ENCODE results near the gene FHIT.
"Not testable (repeated sequence)": the region's sequence is repeated elsewhere in the genome, so short reads cannot be mapped to it uniquely, and the experiment has no call there.

FHIT gene

DNA sequence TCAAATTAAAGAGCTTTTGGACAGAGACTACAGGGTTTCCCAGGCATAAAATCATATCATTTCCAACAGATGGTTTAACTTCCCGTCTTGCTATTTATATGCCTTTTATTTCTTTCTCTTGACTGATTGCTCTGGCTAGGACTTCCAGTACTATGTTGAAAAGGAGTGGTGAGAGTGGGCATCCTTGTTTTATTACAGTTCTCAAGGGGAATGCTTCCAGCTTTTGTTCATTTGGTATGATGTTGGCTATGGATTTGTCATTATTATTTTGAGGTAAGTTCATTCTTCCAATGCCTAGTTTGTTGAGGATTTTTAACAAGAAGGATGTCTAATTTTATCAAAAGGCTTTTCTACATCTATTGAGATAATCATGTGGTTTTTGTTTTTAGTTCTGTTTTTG is 1304.9 kb downstream of the FHIT start:
- no peak for DNase-seq (ENCODE audit: low read depth, low spot score)

DNA sequence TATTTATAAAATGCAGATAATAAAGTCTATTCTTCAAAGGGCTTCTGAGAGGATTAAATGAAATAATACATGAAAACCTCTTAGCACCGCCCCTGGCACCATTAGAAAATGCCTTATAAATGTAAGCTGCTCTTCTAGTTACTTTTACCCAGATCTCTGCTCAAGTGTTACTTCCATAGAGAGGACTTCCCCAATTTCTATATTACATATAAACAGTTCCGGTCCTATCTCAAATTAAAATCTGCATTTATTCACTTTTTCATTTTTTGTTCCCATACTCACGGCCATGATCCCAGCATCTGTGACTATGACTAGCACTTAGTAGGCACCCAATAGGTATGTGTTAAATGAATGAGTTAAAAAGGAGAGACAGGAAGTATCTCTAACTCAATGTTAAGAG is 1310.5 kb downstream of the FHIT start:
- DNase-seq (ENCODE audit: low read depth, low spot score) = no peak

DNA sequence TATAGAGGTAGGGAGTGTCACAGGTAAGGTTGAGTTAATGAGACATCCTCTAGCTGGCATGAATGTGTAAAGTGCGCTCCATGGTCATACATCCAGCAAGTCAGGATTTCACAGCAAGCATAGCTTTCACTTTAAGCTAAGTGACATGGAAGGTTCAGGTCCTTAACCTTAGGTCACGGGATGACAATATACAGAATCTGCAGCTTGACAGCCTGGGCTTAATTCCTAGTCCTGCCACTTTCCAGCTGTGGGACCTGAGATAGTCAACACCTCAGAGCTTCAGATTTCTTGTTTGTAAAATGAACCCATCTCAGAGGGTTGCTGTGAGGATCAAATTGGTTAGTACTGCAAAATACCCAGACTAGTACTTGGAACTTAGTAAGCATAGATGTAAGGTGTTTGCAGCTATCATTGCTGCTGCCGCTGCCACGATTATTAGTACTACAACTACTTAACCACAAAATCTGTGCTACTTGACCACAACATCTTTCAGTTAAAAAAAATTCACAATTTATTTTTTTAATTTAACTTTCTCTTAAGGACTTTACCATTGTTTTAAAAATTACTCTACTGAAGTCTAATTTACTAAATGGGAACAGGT is 1311.3 kb downstream of the FHIT start:
- no peak for DNase-seq (ENCODE audit: low read depth, low spot score)

DNA sequence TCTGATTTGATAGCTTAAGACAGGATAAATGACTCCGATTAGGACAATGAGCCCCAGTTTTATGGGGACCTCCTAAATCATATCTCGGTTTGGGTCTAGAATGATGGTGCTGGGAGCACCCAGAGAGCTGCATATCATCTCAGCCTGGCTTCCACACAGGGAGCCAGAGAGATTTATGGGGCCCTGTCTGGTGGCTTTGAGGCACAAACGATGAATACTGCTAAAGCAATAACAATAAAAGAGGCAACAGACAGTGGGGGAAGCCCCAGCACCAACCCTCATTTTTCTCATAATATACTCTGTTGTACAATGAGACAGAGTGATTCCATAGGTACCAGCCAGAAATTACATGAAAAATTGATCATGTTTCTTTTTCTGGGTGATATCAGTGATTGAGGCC is 1312.4 kb downstream of the FHIT start:
- no peak for DNase-seq (ENCODE audit: low read depth, low spot score)

DNA sequence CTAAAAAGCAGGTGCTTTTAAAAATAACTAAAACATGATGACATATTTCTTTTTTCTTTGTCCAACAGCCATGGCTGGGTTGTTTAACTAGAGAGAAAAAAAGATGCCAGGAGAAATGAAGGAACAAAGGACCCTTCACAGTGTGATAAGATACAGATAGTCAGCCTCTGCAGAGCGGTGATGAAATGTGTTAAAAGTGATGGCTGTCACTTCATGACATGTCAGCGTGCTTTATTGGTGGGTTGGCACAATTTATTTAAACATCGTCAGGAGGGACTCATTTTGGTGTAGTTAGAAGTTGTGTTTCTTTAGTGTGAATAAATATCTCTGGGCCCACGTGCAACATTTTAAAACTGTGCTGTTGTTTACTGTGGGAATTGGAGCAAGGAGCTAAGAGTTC is 1314.1 kb downstream of the FHIT start:
- DNase-seq (ENCODE audit: low read depth, low spot score) = no peak

DNA sequence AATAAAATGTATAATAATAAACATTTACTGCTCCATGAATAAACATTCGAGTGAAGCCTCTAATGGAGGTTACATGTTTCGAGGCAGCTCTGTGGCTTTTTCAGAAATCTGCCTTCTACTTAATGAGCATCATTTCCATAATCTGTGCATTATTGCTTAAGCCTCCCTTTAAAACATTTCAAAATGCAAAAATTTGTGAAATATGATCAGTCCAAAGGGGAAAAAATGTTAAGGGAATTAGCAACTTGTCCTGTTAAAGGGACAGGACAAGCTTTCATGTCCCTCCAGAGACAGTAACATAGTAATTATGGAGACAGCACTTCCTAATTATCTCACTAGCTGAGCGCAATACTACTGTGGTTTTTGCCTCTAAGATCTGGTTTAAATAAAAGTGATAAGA is 1314.8 kb downstream of the FHIT start:
- DNase-seq (ENCODE audit: low read depth, low spot score) = no peak

DNA sequence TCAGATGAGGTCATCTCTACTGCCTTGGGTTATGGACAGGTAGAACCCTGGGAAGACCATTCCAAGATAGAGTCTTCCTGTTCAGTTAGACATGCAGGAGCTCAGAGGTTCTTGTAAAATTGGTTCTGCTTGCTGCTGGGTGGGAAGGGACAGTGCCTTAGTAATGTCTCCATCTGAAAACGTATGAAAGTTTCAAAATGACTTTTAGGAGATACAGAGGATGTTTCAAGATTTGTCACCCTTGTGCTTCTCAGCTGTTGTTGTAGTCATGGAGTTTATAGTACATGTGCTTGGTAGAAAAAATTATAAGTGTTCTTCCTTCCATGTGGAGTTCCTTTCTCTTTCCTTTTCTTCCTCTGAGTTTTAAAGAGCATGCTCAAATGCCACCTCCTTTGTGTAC is 1316.2 kb downstream of the FHIT start:
- DNase-seq (ENCODE audit: low read depth, low spot score) = no peak

DNA sequence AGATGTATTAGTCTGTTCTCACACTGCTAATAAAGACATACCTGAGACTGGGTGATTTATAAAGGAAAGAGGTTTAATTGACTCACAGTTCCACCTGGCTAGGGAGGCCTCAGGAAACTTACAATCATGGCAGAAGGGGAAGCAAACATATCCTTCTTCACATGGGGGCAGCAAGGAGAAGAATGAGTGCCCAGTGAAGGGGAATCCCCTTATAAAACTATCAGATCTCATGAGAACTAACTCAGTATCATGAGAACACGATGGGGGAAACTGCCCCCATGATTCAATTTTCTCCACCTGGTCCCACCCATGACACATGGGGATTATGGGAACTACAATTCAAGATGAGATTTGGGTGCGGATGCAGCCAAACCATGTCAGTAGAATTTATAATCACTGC is 1316.7 kb downstream of the FHIT start:
- DNase-seq (ENCODE audit: low read depth, low spot score) = not testable (repeated sequence)

DNA sequence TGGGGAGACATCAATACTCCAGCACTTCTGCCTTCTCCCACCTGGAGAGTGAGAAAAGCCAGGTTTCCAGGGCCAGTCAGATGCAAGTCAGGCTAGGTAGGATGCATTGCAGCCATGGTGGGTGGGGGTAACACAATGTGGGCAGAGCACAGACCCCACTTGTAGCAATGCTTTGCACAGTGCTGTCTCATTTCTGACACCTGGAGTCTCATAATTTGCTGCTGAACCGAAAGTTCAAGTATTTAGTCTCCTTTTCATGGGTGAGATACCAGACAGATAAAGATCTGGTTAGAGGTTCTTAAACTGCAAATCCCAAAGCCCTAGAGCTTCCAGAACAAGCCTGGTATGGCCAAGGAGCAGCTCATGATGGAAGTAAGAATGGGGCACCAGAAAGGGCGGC is 1321.1 kb downstream of the FHIT start:
- DNase-seq (ENCODE audit: low read depth, low spot score) = no peak

DNA sequence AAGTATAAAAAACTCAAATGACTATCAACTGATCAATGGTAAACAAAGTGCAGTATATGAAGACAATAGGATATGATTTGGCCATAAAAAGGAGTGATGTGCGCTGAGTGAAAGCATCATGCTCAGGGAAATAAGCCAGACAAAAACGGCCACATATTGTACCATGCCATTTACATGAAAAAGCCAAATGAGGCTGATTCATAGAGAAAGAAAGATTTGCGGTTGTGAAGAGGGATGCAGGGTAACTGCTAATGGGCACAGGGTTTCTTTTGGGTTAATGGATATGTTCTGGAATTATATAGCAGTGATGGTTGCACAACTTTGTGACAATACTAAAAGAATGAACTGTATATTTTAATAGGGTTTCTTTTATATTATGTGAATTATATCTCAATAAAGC is 1324.2 kb downstream of the FHIT start:
- DNase-seq (ENCODE audit: low read depth, low spot score) = peak; percentile 33

DNA sequence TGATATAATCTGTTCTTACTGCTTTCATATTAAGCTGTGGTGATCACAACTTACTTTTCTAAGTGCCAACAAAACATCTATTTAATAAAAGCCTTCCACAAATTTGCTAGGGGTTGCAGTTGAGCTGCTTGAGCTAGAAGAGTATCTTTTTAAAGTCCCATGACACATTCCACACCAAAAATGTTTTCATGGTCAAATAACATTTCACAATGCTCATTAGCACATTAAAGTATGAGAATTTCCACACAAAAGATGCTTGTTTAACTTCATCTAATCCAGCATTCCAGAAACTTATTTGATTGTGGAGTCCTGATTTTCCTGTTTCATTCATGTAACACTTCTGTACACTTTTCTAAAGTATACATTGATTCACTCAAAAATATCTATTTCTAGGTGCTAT is 1325.3 kb downstream of the FHIT start:
- DNase-seq (ENCODE audit: low read depth, low spot score) = peak; percentile 43

DNA sequence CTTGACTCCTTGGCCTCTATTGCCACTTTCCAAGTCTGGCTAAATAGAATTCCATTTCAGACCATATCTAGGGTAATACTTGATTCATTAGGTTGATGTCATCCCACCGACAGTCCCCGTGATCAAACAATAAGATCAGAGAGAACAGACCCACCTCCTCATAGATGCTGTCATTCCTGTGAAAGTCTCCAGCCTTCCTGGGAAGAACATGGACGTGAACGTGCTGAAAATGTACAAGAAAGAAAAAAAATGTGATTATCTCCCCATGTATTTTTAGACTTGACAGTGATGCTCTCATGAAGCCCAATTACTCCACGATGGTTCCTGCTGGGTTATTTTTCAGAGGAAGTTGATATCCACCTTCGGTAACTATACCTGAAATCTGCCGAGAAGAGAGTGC is 1329.1 kb downstream of the FHIT start:
- no peak for DNase-seq (ENCODE audit: low read depth, low spot score)

DNA sequence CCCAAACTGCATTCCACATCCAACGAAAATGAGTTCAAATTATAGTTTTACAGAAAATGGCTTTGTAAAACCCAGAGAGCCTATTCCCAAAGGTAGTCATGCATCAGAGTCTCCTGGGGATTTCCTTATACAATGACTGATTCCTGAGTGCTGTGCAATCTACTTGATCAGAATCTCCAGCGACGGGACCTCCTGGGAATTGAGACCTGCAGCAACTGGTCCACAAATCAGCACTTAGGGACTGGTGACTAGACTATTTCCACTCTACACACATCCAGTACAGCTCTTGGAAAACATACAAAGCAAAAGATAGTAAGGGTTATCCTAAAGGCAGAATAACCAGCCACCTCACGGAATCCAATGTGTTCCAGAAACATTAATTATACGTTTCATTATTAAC is 1330.4 kb downstream of the FHIT start:
- no peak for DNase-seq (ENCODE audit: low read depth, low spot score)

DNA sequence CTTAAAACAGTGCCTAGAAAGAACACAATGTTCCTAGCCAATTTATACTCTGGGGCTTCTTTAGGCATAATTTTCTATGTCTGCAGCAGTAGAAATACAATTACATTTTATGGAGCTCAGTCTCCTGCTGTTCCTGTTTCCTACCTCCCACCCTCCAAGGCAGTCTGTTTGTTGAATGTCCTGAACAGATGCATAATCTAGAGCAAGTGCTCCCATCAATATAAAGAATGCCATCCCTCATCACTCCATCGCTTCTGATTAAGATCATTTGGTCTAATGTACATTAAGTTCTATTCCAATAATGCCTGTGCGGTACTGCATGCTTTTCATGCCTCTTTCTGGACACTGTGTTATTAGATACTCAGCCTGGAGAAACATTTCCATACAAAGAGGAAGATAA is 1331.7 kb downstream of the FHIT start:
- DNase-seq (ENCODE audit: low read depth, low spot score) = no peak

DNA sequence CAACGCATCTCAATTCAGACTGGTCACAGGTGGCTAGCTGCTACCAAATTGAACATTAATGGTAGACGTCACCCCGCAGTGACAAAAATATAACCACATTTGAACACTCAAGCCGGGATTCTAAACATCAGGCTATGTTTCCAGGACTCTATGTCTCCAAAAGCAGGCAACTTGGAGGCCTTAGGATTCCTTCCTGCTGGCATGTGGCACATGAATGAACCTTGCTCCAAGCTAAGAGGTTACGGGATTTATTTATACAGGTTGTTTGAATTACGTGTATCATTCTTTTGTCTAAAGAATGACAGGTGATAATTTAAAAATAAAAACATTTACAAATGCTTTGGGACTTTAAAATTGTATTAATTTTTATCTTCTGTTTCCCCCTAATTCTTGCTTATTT is 1337.0 kb downstream of the FHIT start:
- no peak for DNase-seq (ENCODE audit: low read depth, low spot score)

DNA sequence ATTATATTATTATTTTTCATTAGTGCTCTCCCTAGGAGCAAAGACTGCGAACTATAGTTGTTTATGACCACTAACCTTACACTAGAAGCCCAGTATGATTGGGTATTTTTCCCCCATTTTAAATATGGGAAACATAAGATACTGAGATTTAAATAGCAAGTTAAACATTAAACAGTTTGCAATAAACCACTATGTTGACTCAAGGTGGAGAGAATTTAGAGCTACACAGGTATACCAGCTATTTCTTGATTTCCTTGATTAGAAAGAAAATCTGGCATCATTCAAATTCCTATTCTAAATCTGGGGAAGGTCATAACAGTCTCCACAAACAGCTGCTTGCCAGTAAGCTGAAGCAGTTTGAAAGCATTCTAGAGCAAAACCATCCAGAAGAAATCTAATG is 1337.6 kb downstream of the FHIT start:
- no peak for DNase-seq (ENCODE audit: low read depth, low spot score)

DNA sequence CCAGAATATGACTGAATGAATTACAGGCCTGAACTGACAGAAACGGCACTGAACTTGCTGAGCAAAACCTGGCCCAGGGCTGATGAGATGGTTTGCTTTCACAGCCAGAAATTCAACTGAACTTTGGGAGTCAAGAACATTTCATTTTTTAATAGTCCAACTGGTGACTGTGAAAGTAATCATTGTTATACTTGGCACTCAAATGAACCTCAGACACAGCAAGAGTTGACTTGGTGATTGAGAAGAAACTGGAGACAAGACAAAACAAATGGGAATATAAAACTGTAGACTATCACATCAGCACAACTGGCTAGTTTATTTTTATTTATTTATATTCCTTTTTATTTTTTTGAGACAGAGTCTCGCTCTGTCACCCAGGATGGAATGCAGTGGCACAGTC is 1342.6 kb downstream of the FHIT start:
- DNase-seq (ENCODE audit: low read depth, low spot score) = peak; percentile 3

DNA sequence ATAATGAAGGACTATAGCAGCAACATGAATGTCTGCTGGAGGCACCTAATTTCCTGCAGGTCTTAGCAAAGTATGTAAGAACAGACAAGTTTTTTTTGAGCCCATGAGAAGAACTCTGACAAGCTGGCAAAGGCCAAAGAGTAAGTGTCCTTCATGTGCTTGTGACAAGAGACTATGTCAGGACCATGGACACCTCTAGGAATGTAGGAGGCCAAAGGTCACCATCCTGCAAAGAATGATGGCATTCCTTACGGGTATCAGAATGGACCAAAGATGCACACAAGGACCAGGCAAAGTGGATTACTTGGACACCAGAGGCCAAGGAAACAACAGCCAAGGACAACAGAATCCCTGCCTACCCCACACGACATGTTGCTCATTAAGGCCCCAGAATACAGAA is 1343.0 kb downstream of the FHIT start:
- DNase-seq (ENCODE audit: low read depth, low spot score) = peak; percentile 10

DNA sequence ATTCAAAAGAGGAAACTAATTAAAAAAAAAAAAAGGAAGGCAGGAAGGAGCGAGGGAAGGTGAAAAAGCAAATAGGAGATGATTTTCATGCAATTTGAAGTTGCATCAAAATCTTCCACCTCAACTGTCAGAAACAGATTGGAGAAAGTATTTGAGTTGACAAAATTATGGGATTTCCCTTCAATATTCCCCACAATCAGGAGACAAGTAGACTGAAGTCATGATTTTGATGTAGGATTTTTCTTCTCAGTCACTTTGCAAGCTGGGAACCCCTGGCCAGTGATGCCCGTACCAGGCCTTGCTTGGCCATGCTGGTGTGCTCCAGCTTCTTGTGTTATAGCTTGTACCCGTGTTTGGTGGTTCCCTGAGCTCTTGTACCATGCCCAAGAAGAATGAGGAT is 1347.0 kb downstream of the FHIT start:
- no peak for DNase-seq (ENCODE audit: low read depth, low spot score)

DNA sequence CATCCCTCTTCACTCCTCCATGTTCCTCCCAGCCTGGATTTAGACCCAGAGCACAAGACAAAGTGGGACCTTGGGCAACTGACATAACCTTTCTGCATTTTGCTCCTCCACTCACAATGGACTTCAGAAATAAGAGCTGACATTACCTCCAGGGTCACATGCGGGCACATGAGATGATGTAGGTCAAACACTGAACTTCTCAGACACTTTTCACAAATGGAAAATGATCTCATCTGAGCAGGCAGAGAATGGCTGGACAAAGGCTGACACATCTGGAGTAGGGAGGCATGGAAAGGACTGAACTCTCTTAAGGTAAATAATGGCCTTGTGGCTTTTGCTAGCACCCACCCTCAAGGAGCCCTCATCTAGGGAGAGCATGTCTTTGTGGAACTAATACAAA is 1352.2 kb downstream of the FHIT start:
- DNase-seq (ENCODE audit: low read depth, low spot score) = no peak

DNA sequence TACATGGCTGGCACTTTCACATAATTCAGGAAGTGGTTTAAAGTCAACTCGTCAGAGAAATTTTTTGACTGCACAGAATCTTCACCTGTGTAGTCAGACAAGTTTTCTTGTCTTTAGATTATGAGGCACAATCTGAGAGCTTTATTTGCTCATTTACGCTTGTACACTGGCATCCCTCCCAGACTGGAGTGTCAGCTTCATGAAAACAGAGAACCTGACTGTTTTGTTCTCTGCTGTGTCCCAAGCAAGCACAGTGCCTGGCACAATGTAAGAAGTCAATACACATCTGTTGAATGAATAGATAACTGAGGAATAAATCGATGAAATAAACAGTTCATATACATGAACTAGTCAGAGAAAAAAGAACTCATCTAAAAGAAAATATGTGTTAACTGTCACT is 1355.3 kb downstream of the FHIT start:
- DNase-seq (ENCODE audit: low read depth, low spot score) = no peak

DNA sequence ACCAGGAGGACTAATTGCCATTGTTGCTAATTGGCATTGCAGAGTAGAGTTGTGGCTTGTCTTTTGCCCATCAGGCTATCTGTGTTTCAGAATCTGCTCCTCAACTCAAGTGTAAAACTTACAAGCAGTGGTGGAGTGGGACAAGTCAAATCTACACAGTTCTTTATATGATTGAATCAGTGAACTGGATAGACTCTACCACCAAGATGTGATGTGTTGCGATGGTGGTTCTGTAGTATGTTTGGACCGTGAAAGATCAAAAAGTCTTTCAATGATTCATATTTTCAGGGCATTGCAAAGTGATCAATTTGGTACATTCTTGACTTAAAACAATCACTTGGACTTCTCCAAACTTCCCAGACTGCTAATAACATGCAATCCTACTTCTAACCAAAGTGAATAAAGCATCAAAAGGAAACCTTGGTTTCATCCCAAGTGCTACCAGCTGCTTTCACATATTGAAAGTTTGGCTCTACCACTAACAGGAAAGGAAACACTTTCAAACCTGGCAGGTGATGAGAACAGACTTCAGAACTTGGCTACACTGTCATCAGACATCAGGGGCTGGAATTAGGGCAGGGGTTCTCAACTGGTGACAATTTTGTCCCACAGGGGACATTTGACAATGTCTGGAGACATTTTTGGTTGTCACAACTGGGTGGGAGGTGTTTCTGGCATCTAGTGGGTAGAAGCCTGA is 1356.7 kb downstream of the FHIT start:
- no peak for DNase-seq (ENCODE audit: low read depth, low spot score)

DNA sequence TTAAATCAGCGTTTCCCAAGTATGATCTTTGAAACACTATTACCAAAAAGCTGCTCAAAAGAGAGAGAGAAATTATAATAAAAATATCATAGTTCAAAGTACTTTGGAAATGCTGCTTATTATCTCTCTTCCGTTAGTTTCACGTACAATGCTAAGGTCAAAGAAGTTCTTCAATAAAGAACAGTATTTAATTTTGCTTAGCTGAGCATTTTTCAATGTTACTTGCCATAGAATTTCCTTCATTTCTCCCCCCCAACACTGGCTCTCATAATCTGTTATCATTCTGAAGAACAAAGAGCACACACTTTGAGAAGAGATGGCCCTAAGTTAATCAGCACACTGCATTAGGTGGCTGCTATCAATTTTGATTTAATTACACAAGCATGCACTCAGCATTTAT is 1360.6 kb downstream of the FHIT start:
- DNase-seq (ENCODE audit: low read depth, low spot score) = no peak

DNA sequence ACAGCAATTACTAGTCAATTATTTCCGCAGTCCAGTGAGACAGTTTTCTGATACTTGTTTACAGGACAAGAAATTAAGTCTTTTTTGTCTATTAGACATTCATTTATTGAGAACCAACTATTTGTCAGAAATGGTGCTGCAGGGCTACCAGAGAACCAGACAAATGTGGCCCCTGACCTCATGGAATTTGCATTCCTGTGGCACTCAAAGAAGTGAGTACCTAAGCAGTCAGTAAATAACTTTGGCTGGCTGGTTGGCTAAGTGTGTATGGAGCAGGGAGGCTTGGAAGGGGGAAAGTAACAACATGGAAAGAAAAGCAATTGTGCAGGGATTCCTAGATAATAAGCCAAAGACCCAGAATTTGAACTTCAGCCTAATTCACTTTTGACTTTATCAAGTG is 1364.5 kb downstream of the FHIT start:
- peak; percentile 69 for DNase-seq (ENCODE audit: low read depth, low spot score)

Measured in astrocyte of the hippocampus (primary cell).